GM23338 (cell line): ENCODE results near the gene TRIM15. TPM values are rescaled to one million over a fixed set of nuclear protein-coding genes. Genes with fewer than 3 reads are reported as not detected.

Source experiments
- ATAC-seq: fragments of 200-7000 bp; cut with Tn5 transposase; 3 replicates; pipeline ENCODE4 v1.9.1; 2020
- DNase-seq: peaks from one replicate; pipeline ENCODE4 v3.0.0-alpha.2; 2015; ENCODE audit warnings: low spot score
- H2AFZ ChIP-seq: fragments of 200-600 bp; sonication (generic); 2 replicates; pipeline ENCODE4 v1.8.0; 2016; ENCODE audit warnings: antibody characterized with exemption, mild to moderate bottlenecking, moderate library complexity
- H3F3A ChIP-seq: fragments of 200-600 bp; sonication (generic); replicated peaks from 2 replicates; pipeline ENCODE4 v1.8.0; 2017; ENCODE audit warnings: antibody characterized with exemption, mixed run types, low read depth
- H3K27ac ChIP-seq: fragments of 200-600 bp; sonication (generic); 2 replicates; pipeline ENCODE4 v1.6.1; 2016; ENCODE audit warnings: low read depth
- H3K27me3 ChIP-seq: fragments of 200-600 bp; sonication (generic); 2 replicates; pipeline ENCODE4 v1.8.0; 2016; ENCODE audit warnings: mild to moderate bottlenecking, mixed run types, moderate library complexity; ENCODE audit not compliant: insufficient read depth
- H3K36me3 ChIP-seq: fragments of 200-600 bp; sonication (generic); 2 replicates; pipeline ENCODE4 v1.8.0; 2016; ENCODE audit warnings: mild to moderate bottlenecking; ENCODE audit not compliant: insufficient read depth
- H3K4me1 ChIP-seq: fragments of 200-600 bp; sonication (generic); 2 replicates; pipeline ENCODE4 v1.8.0; 2016; ENCODE audit warnings: mild to moderate bottlenecking, moderate library complexity; ENCODE audit not compliant: insufficient read depth
- H3K4me2 ChIP-seq: fragments of 200-600 bp; sonication (generic); 2 replicates; pipeline ENCODE4 v1.7.1; 2017; ENCODE audit warnings: mixed run types
- H3K4me3 ChIP-seq: fragments of 200-600 bp; sonication (generic); 2 replicates; pipeline ENCODE4 v1.6.1; 2016; ENCODE audit warnings: mixed run types
- H3K79me2 ChIP-seq: fragments of 200-600 bp; sonication (generic); replicated peaks from 2 replicates; pipeline ENCODE4 v1.8.0; 2017; ENCODE audit warnings: mild to moderate bottlenecking; ENCODE audit not compliant: insufficient read depth
- H3K9me2 ChIP-seq: fragments of 200-600 bp; sonication (generic); 2 replicates; pipeline ENCODE4 v1.8.0; 2017; ENCODE audit not compliant: insufficient read depth
- H4K20me1 ChIP-seq: fragments of 200-600 bp; sonication (generic); replicated peaks from 2 replicates; pipeline ENCODE4 v1.8.0; 2017; ENCODE audit warnings: mild to moderate bottlenecking; ENCODE audit not compliant: insufficient read depth
- H3K27ac Mint-ChIP-seq: 2 replicates; pipeline ENCODE4 v1.8.0; 2020; ENCODE audit warnings: inconsistent platforms, mild to moderate bottlenecking, moderate library complexity, mixed read lengths
- H3K27me3 Mint-ChIP-seq: 3 replicates; pipeline ENCODE4 v1.8.0; 2022; ENCODE audit warnings: low read depth, mild to moderate bottlenecking, moderate library complexity, mixed read lengths, inconsistent platforms; ENCODE audit not compliant: insufficient read depth, poor library complexity
- H3K36me3 Mint-ChIP-seq: 3 replicates; pipeline ENCODE4 v1.8.0; 2021; ENCODE audit warnings: low read depth, mild to moderate bottlenecking, inconsistent platforms, moderate library complexity, mixed read lengths
- H3K4me1 Mint-ChIP-seq: 3 replicates; pipeline ENCODE4 v1.8.0; 2020; ENCODE audit warnings: mild to moderate bottlenecking, inconsistent platforms, mixed read lengths
- H3K4me3 Mint-ChIP-seq: 3 replicates; pipeline ENCODE4 v1.8.0; 2021; ENCODE audit warnings: moderate library complexity, mild to moderate bottlenecking, inconsistent platforms, mixed read lengths
- H3K9me3 Mint-ChIP-seq: 3 replicates; pipeline ENCODE4 v1.8.0; 2020; ENCODE audit warnings: moderate library complexity, mild to moderate bottlenecking, inconsistent platforms, mixed read lengths
- CREB1 ChIP-seq: fragments of 250-450 bp; sonication (Bioruptor Pico); IDR thresholded peaks from 2 replicates; pipeline ENCODE4 v1.5.0; 2020; ENCODE audit warnings: low read depth, mild to moderate bottlenecking, moderate library complexity
- ETS1 ChIP-seq: IDR thresholded peaks from 2 replicates; pipeline ENCODE4 v1.6.1; 2016; ENCODE audit warnings: antibody characterized with exemption
- EZH2 ChIP-seq: fragments of 200-600 bp; sonication (generic); IDR thresholded peaks from one replicate; pipeline ENCODE4 v1.8.0; 2017; ENCODE audit warnings: antibody characterized with exemption, mild to moderate bottlenecking, low read depth; ENCODE audit not compliant: unreplicated experiment
- EZH2phosphoT487 ChIP-seq: fragments of 200-600 bp; sonication (generic); IDR thresholded peaks from one replicate; pipeline ENCODE4 v1.8.1; 2018; ENCODE audit warnings: antibody characterized with exemption; ENCODE audit not compliant: unreplicated experiment
- JUNB ChIP-seq: IDR thresholded peaks from one replicate; pipeline ENCODE4 v1.6.1; 2016; ENCODE audit warnings: antibody characterized with exemption; ENCODE audit not compliant: unreplicated experiment
- NANOG ChIP-seq: IDR thresholded peaks from 2 replicates; pipeline ENCODE4 v1.6.1; 2016; ENCODE audit warnings: antibody characterized with exemption, borderline replicate concordance
- POLR2AphosphoS5 ChIP-seq: IDR thresholded peaks from 2 replicates; pipeline ENCODE4 v1.6.1; 2016; ENCODE audit warnings: antibody characterized with exemption, low read depth
- STAT1 ChIP-seq: IDR thresholded peaks from one replicate; pipeline ENCODE4 v1.6.1; 2016; ENCODE audit warnings: antibody characterized with exemption; ENCODE audit not compliant: unreplicated experiment
- ZNF114 ChIP-seq: fragments of 250-450 bp; sonication (Bioruptor Pico); IDR thresholded peaks from 2 replicates; pipeline ENCODE4 v1.5.0; 2020; ENCODE audit warnings: mild to moderate bottlenecking, moderate library complexity
- ZNF331 ChIP-seq: fragments of 250-450 bp; sonication (Bioruptor Pico); IDR thresholded peaks from 2 replicates; pipeline ENCODE4 v1.5.0; 2020; ENCODE audit warnings: low read depth, mild to moderate bottlenecking, moderate library complexity
- polyA plus RNA-seq: library from polyadenylated mRNA; unstranded; fragments of >200 nt; fragmentation: Nextera tagmentation; extraction: Ambion mirVana; gene quantifications from 2 replicates; pipeline ENCODE4 v1.2.1, GENCODE V29; 2016
- total RNA-seq: library from RNA; depleted of rRNA; stranded (reverse); fragments of >200 nt; shearing (Covaris generic); gene quantifications from 2 replicates; pipeline ENCODE4 v1.2.3, GENCODE V29; 2014
- TF ChIP-seq, protein P1 (sequence below): fragments of 250-450 bp; sonication (Bioruptor Pico); IDR thresholded peaks from 2 replicates; pipeline ENCODE4 v1.5.0; 2020; ENCODE audit warnings: mild to moderate bottlenecking, moderate library complexity
- TF ChIP-seq, protein P2 (sequence below), 2 experiments: fragments of 200-600 bp in 1 of 2; sonication (generic) in 1 of 2; conservative IDR thresholded peaks; 2 replicates each; pipeline versions ENCODE4 v1.5.1 to v1.6.1; 2016 to 2017; ENCODE audit warnings: antibody characterized with exemption in 2 of 2, low read depth in 2 of 2, mild to moderate bottlenecking in 2 of 2, moderate library complexity in 1 of 2
- TF ChIP-seq, protein P3 (sequence below): IDR thresholded peaks from one replicate; pipeline ENCODE4 v1.6.1; 2018; ENCODE audit warnings: antibody characterized with exemption; ENCODE audit not compliant: unreplicated experiment

TRIM15 gene
- total and polyA plus RNA-seq, 2 experiments from 2014 or later: 0.21 to 1.0 TPM

- Histone ChIP-seq H2AFZ (no peak overlapping the region), H4K20me1 (no peaks in the 10 kb centered on the region), H3K4me3 (no peak overlapping the region), H3K79me2 (no peaks in the 10 kb centered on the region), H3K4me1 (no peaks in the 10 kb centered on the region), H3K4me2 (no peak overlapping the region), H3K36me3 (no peaks in the 10 kb centered on the region), H3F3A (no peaks in the 10 kb centered on the region), H3K27ac (no peak overlapping the region), H3K9me2 (no peaks in the 10 kb centered on the region), H3K27me3 (no peaks in the 10 kb centered on the region)
- ATAC-seq: no peak
- Mint-ChIP-seq H3K27ac (no peak overlapping the region), H3K36me3 (peaks cover 5% of the 10 kb centered on the region), H3K4me1 (peaks cover under 1% of the 10 kb centered on the region; the same call in 1 of the 3 replicates), H3K9me3 (peaks cover 4% of the 10 kb centered on the region; the same call in 1 of the 3 replicates), H3K27me3 (no peaks in the 10 kb centered on the region), H3K4me3 (no peak overlapping the region)
- TF ChIP-seq STAT1 (no peak), EZH2phosphoT487 (no peak), ZNF331 (CRISPR knock-in tag) (no peak), JUNB (no peak), NANOG (no peak), ZNF114 (CRISPR knock-in tag) (no peak), ETS1 (no peak), CREB1 (no peak), EZH2 (no peak), POLR2AphosphoS5 (no peak)
- TF ChIP-seq, protein P1, sequence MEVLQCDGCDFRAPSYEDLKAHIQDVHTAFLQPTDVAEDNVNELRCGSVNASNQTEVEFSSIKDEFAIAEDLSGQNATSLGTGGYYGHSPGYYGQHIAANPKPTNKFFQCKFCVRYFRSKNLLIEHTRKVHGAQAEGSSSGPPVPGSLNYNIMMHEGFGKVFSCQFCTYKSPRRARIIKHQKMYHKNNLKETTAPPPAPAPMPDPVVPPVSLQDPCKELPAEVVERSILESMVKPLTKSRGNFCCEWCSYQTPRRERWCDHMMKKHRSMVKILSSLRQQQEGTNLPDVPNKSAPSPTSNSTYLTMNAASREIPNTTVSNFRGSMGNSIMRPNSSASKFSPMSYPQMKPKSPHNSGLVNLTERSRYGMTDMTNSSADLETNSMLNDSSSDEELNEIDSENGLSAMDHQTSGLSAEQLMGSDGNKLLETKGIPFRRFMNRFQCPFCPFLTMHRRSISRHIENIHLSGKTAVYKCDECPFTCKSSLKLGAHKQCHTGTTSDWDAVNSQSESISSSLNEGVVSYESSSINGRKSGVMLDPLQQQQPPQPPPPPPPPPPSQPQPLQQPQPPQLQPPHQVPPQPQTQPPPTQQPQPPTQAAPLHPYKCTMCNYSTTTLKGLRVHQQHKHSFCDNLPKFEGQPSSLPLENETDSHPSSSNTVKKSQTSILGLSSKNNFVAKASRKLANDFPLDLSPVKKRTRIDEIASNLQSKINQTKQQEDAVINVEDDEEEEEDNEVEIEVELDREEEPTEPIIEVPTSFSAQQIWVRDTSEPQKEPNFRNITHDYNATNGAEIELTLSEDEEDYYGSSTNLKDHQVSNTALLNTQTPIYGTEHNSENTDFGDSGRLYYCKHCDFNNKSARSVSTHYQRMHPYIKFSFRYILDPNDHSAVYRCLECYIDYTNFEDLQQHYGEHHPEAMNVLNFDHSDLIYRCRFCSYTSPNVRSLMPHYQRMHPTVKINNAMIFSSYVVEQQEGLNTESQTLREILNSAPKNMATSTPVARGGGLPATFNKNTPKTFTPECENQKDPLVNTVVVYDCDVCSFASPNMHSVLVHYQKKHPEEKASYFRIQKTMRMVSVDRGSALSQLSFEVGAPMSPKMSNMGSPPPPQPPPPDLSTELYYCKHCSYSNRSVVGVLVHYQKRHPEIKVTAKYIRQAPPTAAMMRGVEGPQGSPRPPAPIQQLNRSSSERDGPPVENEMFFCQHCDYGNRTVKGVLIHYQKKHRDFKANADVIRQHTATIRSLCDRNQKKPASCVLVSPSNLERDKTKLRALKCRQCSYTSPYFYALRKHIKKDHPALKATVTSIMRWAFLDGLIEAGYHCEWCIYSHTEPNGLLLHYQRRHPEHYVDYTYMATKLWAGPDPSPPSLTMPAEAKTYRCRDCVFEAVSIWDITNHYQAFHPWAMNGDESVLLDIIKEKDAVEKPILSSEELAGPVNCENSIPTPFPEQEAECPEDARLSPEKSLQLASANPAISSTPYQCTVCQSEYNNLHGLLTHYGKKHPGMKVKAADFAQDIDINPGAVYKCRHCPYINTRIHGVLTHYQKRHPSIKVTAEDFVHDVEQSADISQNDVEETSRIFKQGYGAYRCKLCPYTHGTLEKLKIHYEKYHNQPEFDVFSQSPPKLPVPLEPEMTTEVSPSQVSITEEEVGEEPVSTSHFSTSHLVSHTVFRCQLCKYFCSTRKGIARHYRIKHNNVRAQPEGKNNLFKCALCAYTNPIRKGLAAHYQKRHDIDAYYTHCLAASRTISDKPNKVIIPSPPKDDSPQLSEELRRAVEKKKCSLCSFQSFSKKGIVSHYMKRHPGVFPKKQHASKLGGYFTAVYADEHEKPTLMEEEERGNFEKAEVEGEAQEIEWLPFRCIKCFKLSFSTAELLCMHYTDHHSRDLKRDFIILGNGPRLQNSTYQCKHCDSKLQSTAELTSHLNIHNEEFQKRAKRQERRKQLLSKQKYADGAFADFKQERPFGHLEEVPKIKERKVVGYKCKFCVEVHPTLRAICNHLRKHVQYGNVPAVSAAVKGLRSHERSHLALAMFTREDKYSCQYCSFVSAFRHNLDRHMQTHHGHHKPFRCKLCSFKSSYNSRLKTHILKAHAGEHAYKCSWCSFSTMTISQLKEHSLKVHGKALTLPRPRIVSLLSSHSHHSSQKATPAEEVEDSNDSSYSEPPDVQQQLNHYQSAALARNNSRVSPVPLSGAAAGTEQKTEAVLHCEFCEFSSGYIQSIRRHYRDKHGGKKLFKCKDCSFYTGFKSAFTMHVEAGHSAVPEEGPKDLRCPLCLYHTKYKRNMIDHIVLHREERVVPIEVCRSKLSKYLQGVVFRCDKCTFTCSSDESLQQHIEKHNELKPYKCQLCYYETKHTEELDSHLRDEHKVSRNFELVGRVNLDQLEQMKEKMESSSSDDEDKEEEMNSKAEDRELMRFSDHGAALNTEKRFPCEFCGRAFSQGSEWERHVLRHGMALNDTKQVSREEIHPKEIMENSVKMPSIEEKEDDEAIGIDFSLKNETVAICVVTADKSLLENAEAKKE: no peak
- TF ChIP-seq, protein P2, sequence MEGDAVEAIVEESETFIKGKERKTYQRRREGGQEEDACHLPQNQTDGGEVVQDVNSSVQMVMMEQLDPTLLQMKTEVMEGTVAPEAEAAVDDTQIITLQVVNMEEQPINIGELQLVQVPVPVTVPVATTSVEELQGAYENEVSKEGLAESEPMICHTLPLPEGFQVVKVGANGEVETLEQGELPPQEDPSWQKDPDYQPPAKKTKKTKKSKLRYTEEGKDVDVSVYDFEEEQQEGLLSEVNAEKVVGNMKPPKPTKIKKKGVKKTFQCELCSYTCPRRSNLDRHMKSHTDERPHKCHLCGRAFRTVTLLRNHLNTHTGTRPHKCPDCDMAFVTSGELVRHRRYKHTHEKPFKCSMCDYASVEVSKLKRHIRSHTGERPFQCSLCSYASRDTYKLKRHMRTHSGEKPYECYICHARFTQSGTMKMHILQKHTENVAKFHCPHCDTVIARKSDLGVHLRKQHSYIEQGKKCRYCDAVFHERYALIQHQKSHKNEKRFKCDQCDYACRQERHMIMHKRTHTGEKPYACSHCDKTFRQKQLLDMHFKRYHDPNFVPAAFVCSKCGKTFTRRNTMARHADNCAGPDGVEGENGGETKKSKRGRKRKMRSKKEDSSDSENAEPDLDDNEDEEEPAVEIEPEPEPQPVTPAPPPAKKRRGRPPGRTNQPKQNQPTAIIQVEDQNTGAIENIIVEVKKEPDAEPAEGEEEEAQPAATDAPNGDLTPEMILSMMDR (conservative IDR thresholded peaks at IDR 0.05; ENCODE audit: low read depth in 2 of 2): no peak
- TF ChIP-seq, protein P3, sequence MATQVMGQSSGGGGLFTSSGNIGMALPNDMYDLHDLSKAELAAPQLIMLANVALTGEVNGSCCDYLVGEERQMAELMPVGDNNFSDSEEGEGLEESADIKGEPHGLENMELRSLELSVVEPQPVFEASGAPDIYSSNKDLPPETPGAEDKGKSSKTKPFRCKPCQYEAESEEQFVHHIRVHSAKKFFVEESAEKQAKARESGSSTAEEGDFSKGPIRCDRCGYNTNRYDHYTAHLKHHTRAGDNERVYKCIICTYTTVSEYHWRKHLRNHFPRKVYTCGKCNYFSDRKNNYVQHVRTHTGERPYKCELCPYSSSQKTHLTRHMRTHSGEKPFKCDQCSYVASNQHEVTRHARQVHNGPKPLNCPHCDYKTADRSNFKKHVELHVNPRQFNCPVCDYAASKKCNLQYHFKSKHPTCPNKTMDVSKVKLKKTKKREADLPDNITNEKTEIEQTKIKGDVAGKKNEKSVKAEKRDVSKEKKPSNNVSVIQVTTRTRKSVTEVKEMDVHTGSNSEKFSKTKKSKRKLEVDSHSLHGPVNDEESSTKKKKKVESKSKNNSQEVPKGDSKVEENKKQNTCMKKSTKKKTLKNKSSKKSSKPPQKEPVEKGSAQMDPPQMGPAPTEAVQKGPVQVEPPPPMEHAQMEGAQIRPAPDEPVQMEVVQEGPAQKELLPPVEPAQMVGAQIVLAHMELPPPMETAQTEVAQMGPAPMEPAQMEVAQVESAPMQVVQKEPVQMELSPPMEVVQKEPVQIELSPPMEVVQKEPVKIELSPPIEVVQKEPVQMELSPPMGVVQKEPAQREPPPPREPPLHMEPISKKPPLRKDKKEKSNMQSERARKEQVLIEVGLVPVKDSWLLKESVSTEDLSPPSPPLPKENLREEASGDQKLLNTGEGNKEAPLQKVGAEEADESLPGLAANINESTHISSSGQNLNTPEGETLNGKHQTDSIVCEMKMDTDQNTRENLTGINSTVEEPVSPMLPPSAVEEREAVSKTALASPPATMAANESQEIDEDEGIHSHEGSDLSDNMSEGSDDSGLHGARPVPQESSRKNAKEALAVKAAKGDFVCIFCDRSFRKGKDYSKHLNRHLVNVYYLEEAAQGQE: no peak
- no peak for DNase-seq
These were observed 16.8 kb downstream of the TRIM15 start for GRCh38 chr6:30180145-30180544.
